Measurements from ENCODE around the gene FLT3. TPM values are rescaled to one million over a fixed set of nuclear protein-coding genes. Genes with fewer than 3 reads are reported as not detected.

FLT3 gene
- total and polyA plus RNA-seq, 2 of the 13 experiments (the other 11 are each of a cell fraction or from before 2014, with no cell fraction given), result not detected

DNA sequence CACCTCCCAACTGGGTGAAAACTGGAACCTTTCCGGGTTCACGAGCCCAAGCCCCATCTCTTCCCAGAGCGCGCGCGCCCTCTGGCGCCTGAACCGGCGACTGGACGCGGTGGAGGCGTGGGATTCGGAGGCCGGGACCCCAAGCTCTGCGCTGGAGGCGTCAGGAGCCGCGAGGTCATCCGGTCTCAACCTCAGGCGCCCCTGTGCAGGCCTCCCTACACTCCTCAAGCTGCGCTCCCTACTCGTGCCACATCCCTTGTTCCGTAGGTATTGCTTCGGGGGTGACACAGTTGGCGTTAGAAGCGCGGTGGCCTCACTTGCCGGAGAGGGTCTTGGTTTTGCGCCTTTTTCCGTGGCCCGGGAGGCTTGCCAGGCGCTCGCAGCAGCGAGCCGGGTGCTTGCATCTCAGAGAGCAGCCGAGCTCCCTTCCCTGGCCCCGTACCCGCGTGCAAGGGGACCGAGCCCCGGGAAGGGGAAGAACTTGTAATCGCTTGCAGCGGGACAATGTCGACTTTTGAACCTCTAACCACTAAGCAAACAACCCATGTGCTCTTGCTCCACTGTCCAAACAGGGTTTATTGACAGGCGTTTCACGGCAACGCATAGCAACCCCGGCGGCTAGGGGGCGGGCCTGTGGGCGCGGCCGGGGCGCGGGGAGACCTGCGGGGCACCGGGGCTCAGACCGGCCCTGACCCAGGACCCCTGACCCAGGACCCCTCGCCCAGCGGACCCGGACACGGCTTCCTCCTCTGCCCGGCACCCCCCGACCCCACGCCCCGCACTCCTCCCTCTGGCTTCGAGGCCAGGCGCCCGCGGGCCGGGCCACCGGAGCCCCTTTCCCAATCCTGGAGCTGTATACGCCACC is 139.8 kb downstream of the FLT3 start (continued):
- TF ChIP-seq KIAA2018 (CRISPR knock-in tag; IDR thresholded peaks at IDR 0.05; ENCODE audit: borderline replicate concordance) (no peak), PHF8 (CRISPR knock-in tag; IDR thresholded peaks at IDR 0.05) (peak; percentile 63; the same call in 1 of the 2 replicates), HCFC1 (IDR thresholded peaks at IDR 0.05; ENCODE audit: low read depth, low read length) (no peak), ZNF484 (CRISPR knock-in tag; IDR thresholded peaks at IDR 0.05; ENCODE audit: borderline replicate concordance, low read depth) (no peak), HNF1B (CRISPR knock-in tag; IDR thresholded peaks at IDR 0.05) (peak; percentile 65; the same call in 1 of the 2 replicates), ZNF747 (CRISPR knock-in tag; IDR thresholded peaks at IDR 0.05; ENCODE audit: borderline replicate concordance) (0 out of 2 replicates have a peak, but pooled peaks have one; percentile 41), THAP7 (CRISPR knock-in tag; IDR thresholded peaks at IDR 0.05) (peak; percentile 66; the same call in 1 of the 2 replicates), REXO4 (CRISPR knock-in tag; IDR thresholded peaks at IDR 0.05; ENCODE audit: borderline replicate concordance) (no peak), AGO2 (optimal IDR thresholded peaks at IDR 0.05; ENCODE audit: low read depth, low read length) (peak; percentile 48), CBX5 (CRISPR knock-in tag; IDR thresholded peaks at IDR 0.05; ENCODE audit: borderline replicate concordance) (peak; percentile 60; the same call in 1 of the 2 replicates), ATRX (CRISPR knock-in tag; IDR thresholded peaks at IDR 0.05; ENCODE audit: borderline replicate concordance) (no peak)
- TF ChIP-seq, protein P1, sequence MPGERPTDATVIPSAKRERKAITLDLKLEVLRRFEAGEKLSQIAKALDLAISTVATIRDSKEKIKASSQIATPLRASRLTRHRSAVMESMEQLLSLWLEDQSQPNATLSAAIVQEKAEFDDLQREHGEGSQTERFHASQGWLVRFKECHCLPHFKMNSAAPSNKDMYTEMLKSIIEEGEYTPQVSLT (CRISPR knock-in tag; IDR thresholded peaks at IDR 0.05; ENCODE audit: borderline replicate concordance, low read depth), result no peak
